AG10803 (cell line): ENCODE measurements around the gene KCNIP2.

Source experiments
- DNase-seq: peaks from one replicate; pipeline ENCODE4 v3.0.0; 2010; ENCODE audit warnings: low read depth
- H3K4me3 ChIP-seq: 2 replicates; pipeline ENCODE4 v1.5.1; 2011; ENCODE audit warnings: mild to moderate bottlenecking, low read length, control low read depth
- TF ChIP-seq, protein P1 (sequence below): conservative IDR thresholded peaks from 2 replicates; pipeline ENCODE4 v1.5.1; 2011; ENCODE audit warnings: mild to moderate bottlenecking, low read length, control low read depth, inconsistent platforms

Gene KCNIP2

DNA sequence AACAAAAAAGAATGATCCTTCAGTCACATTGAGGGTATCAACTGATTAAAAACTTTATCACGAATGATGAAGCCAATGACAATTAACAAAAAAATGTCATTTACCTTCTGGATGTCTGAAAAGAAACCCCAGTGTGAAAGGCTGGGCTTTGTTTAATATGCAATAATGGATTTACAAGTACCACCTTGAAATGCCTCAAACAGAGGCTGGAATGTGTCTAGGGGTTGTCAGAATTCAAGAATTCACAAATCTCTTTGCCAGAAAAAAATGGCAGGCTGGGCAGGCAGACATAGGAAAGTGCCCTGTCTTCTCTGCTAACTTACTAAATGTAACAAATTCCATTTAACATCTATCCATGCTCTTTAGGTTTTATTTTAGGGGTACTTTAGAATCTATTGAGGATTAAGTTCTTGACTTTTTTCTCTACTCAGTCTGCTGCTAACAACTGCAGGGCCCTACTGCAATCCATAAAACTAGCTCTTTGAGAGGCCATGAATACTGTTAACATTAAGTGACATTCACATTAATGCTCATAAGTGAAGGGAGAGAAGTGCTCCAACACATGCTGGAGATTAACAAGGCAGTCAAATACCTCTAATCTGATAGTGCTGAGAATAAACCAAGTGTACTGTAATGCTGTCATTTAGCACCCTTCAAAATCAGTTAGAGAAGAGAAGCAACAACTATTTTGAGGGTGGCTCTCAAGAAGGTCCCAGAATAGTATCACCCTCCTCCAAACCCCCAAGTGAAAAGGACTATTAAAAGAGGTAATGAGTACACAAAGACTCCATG, 43.1 kb upstream of the KCNIP2 start:
- no peak overlapping the region for H3K4me3 ChIP-seq
- TF ChIP-seq, protein P1, sequence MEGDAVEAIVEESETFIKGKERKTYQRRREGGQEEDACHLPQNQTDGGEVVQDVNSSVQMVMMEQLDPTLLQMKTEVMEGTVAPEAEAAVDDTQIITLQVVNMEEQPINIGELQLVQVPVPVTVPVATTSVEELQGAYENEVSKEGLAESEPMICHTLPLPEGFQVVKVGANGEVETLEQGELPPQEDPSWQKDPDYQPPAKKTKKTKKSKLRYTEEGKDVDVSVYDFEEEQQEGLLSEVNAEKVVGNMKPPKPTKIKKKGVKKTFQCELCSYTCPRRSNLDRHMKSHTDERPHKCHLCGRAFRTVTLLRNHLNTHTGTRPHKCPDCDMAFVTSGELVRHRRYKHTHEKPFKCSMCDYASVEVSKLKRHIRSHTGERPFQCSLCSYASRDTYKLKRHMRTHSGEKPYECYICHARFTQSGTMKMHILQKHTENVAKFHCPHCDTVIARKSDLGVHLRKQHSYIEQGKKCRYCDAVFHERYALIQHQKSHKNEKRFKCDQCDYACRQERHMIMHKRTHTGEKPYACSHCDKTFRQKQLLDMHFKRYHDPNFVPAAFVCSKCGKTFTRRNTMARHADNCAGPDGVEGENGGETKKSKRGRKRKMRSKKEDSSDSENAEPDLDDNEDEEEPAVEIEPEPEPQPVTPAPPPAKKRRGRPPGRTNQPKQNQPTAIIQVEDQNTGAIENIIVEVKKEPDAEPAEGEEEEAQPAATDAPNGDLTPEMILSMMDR = no peak
- DNase-seq = no peak

DNA sequence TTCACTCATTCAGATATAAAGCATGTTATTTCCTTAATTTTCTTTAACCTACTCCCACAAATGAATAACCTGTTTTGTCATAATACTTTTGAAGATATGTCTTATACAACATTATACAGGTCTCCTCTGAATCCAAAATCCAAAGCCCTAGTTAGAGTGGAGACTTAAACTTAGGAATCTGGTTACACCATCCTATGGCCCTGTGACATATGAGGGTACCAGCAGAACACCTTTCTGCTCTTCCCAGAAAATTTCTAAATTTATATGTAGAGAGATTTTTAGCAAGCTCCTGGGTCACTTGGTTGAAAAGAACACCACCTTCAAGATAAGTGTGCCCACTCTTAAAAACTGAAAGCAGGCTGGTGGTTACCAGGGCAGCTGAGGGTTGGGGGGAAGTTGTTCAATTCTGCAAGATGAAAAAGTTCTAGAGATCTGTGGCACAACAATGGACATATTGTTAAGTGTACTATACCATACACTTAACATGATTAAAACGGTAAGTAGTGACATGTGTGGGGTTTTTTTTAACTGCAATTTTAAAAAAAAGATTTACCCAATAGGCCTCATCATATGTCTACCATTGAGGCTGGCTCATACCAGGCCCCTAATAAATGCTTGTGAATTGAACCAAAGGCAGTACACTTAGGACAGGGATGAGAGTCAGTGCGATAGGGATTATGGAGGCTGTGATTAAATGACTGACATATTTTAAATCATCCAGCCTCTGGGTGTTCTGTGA, 37.6 kb upstream of the KCNIP2 start:
- TF ChIP-seq, protein P1 = no peak
- H3K4me3 ChIP-seq = no peak overlapping the region
- no peak for DNase-seq

DNA sequence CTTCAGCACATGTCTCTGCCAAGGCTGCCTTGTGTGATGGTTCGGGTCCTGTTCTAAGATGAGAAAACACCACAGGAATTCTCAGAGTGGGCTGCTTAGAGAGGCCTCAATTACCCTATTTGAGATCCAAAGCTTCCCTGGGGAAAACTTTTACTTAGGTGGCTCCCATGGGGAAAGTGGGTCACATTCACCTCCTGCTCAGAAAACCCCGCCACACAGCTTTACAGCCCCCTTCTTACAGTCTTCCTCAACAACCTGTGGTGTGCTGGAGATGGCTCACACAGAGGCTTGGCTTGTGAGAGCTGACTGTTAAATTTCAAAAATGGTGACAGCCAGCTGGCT, 36.6 kb upstream of the KCNIP2 start:
- TF ChIP-seq, protein P1 = no peak
- no peak for DNase-seq
- no peak overlapping the region for H3K4me3 ChIP-seq

DNA sequence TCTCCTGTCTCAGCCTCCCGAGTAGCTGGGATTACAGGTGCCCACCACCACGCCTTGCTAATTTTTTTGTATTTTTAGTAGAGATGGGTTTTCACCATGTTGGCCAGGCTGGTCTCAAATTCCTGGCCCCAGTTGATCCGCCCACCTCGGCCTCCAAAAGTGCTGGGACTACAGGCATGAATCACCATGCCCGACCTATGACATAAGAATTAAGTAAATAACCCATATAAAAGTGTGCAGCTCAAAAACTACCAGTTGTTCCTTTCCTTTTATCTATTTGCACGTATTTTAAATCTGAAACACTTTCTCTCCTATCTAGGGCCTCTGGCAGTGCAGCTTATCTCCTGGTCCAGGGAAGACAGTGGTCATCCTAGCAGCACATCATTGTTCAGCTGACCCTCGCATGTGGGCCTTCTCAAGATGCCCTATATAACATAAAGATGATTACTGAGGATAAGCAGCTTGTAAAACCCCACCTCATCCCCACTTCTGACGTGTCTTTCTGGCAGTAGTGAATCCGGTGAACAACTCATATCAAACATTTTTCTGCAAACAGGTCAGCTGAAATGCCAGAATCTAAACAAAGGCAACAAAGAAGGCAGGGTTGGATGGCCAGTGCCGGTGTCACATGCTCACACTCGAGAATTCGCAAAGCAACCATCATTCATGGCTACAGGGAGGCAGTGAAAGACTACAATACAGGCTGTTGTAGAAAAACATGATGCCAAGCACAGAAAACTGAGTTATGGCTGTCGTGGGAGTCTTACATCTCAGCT, 36.0 kb upstream of the KCNIP2 start:
- no peak overlapping the region for H3K4me3 ChIP-seq
- DNase-seq = peak; percentile 6
- TF ChIP-seq, protein P1 = no peak

DNA sequence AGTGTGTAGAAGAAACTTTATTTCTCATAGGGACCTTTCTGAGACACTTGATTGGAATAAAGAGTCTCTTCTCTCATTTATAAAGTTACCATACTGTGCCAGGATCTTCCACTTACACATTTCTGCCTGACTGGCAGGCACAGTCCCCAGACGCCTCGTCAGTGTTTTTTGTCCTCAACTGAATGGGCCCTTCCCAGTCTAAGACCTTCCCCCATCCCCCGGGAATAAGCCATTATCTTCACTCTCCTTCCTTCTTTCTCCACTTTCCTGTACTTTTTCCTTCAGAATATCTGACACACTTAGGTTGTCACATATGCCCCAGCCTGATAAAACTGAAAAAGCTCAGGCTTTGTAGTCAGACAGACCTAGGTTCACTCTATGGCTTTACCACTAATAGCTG, 35.3 kb upstream of the KCNIP2 start:
- H3K4me3 ChIP-seq = no peak overlapping the region
- DNase-seq = no peak
- TF ChIP-seq, protein P1 = no peak

DNA sequence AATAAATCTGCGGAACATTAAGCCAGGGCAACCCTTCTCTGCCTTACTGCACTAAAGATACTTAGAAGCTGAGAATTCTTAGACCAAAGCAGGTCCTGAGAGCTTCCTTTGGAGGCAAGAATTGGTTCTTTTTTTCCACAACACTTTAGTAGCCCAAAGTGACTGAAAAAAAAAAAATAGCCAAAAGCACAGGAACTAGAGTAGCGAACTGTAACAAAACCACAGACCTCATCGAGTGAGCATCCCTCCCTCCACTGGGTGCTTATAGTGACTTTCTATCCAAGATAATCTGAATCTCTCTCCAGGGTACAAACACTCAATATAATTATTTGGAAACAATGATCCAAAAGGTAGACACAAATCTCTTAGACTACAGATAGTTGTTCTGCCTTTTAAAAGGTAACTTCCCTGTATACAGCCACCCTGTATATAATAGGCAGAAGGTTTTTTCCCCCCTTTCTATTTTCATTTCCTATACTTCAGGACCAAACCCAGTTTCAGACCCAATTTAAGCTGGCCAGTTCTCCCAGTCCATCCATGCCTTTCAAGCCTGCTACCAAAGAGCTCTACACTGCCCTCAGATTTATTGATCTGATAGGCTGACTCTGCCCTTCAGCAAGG, 31.6 kb upstream of the KCNIP2 start:
- TF ChIP-seq, protein P1 = no peak
- no peak for DNase-seq
- H3K4me3 ChIP-seq = no peak overlapping the region
